ENCODE measurements around the gene PLXNA4. TPM values are rescaled to one million over a fixed set of nuclear protein-coding genes. Genes with fewer than 3 reads are reported as not detected.

PLXNA4 gene
- polyA plus RNA-seq, 4 donors, result 10.5 to 15.5 (median 12.5) TPM

- no peak for DNase-seq (ENCODE audit: low read depth in 4 of 4, low spot score in 2 of 4)
Observed at GRCh38 chr7:132422502-132423111, 153.7 kb downstream of the PLXNA4 start.

GRCh38 chr7:132420527-132420926, 155.7 kb downstream of the PLXNA4 start:
- DNase-seq (ENCODE audit: low read depth in 4 of 4, low spot score in 2 of 4), result no peak

- peak; percentile 57 to 68 (median 62) for DNase-seq (ENCODE audit: low read depth in 4 of 4, low spot score in 2 of 4)
Observed at GRCh38 chr7:132419542-132419941, 156.7 kb downstream of the PLXNA4 start.

GRCh38 chr7:132418840-132419239, 157.4 kb downstream of the PLXNA4 start:
- no peak for DNase-seq (ENCODE audit: low read depth in 4 of 4, low spot score in 2 of 4)

- DNase-seq (ENCODE audit: low read depth in 4 of 4, low spot score in 2 of 4), result no peak
Observed at GRCh38 chr7:132417103-132417906, 159.0 kb downstream of the PLXNA4 start.

GRCh38 chr7:132416395-132416794, 159.9 kb downstream of the PLXNA4 start:
- DNase-seq (ENCODE audit: low read depth in 4 of 4, low spot score in 2 of 4), result no peak

- no peak for DNase-seq (ENCODE audit: low read depth in 4 of 4, low spot score in 2 of 4)
Observed at GRCh38 chr7:132415259-132415658, 161.0 kb downstream of the PLXNA4 start.

- no peak for DNase-seq (ENCODE audit: low read depth in 4 of 4, low spot score in 2 of 4)
Observed at GRCh38 chr7:132414857-132415256, 161.4 kb downstream of the PLXNA4 start.

GRCh38 chr7:132412435-132412834, 163.8 kb downstream of the PLXNA4 start:
- no peak for DNase-seq (ENCODE audit: low read depth in 4 of 4, low spot score in 2 of 4)

- no peak for DNase-seq (ENCODE audit: low read depth in 4 of 4, low spot score in 2 of 4)
Observed at GRCh38 chr7:132410861-132411541, 165.3 kb downstream of the PLXNA4 start.

GRCh38 chr7:132410385-132410784, 165.9 kb downstream of the PLXNA4 start:
- DNase-seq (ENCODE audit: low read depth in 4 of 4, low spot score in 2 of 4), result no peak

- DNase-seq (ENCODE audit: low read depth in 4 of 4, low spot score in 2 of 4), result no peak
Observed at GRCh38 chr7:132407764-132408163, 168.5 kb downstream of the PLXNA4 start.

GRCh38 chr7:132406039-132406438, 170.2 kb downstream of the PLXNA4 start:
- no peak for DNase-seq (ENCODE audit: low read depth in 4 of 4, low spot score in 2 of 4)

- no peak for DNase-seq (ENCODE audit: low read depth in 4 of 4, low spot score in 2 of 4)
Observed at GRCh38 chr7:132404261-132404660, 172.0 kb downstream of the PLXNA4 start.

GRCh38 chr7:132403465-132404110, 172.7 kb downstream of the PLXNA4 start:
- no peak for DNase-seq (ENCODE audit: low read depth in 4 of 4, low spot score in 2 of 4)

GRCh38 chr7:132402751-132403245, 173.5 kb downstream of the PLXNA4 start:
- DNase-seq (ENCODE audit: low read depth in 4 of 4, low spot score in 2 of 4), result no peak

- no peak for DNase-seq (ENCODE audit: low read depth in 4 of 4, low spot score in 2 of 4)
Observed at GRCh38 chr7:132402096-132402495, 174.2 kb downstream of the PLXNA4 start.

GRCh38 chr7:132400561-132401142, 175.6 kb downstream of the PLXNA4 start:
- no peak for DNase-seq (ENCODE audit: low read depth in 4 of 4, low spot score in 2 of 4)

- no peak for DNase-seq (ENCODE audit: low read depth in 4 of 4, low spot score in 2 of 4)
Observed at GRCh38 chr7:132399367-132399766, 176.9 kb downstream of the PLXNA4 start.

GRCh38 chr7:132398253-132398925, 177.9 kb downstream of the PLXNA4 start:
- no peak for DNase-seq (ENCODE audit: low read depth in 4 of 4, low spot score in 2 of 4)
